ENCODE measurements around the gene CARD9.

GRCh38 chr9:136337416-136338395 is 35.8 kb downstream of the CARD9 start:
- no peak for TF ChIP-seq CTCF (IDR thresholded peaks at IDR 0.05)
- TF ChIP-seq POLR2A (IDR thresholded peaks at IDR 0.05), result no peak
- no peak for TF ChIP-seq POLR2AphosphoS5 (IDR thresholded peaks at IDR 0.05)
- TF ChIP-seq EP300 (IDR thresholded peaks at IDR 0.05; ENCODE audit: low read depth), result no peak

All from transverse colon (tissue), 4 donors.